LoVo (cell line): Measurements from ENCODE around the gene KCNT1.

Source experiments
- DNase-seq: peaks from one replicate; pipeline ENCODE4 v3.0.0-alpha.2; 2016; ENCODE audit warnings: low spot score

Gene KCNT1

DNA sequence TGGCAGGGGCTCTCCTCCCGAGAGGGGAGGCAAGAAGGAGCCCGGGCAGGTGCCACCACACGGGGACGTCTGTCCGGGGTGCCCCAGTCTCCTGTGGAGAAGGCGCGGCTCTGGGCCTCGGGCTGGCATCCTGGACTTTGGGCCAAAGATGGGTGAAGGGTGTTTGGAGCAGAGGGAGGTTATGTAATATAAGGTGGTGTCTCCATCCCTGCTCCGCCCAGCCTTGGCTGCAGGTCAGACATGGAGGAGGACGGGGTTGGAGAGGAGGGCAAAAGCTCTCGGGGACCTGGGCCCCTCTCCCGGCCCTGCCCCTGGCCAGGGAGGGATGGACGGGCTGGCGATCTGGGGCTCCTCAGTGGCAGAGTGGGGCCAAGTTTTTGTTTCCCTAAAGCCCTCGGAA is 1.5 kb upstream of the KCNT1 start:
- DNase-seq = no peak

DNA sequence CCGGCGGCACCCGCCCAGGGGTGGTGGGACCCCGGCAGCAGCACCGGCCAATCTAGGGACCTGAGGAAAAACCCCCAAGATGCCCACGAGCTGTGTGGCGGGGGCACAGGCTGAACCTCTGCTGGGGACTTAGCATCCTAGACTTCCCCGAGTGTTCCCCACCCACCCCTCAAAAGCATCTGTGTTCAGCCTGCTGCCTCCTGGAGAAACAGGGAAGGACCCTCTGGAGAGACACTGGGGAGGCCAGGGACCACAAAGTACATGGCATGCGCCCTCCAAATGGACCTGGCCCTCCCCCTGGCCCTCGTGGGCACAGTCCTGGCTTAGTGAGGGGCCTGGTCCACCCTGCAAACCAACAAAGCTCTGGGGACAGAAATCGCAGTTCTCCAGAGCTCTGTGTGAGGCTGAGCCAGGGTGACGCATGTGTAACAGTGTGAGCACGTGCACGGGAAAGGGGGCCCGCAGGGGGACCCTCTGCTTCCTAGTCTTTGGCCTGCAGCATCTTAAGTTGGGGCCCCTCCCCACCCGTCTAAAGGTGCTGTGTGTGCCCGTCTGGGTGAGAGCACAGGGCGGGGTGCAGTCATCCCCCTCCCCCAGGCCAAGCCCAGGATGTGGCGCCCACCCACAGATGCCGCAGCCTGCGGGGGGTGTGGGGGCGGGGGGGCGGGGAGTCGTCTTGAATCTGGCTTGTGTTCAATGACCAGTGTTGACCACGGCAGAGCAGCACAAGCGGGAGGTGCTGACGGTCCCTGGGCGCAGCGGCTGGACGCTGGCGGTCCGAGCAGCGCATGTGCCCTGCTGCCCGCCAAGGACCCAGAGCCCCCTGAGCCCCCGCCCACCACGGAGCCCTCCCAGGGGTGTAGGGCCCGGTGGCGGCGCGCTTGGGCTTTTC is 672 bp upstream of the KCNT1 start:
- DNase-seq = no peak

DNA sequence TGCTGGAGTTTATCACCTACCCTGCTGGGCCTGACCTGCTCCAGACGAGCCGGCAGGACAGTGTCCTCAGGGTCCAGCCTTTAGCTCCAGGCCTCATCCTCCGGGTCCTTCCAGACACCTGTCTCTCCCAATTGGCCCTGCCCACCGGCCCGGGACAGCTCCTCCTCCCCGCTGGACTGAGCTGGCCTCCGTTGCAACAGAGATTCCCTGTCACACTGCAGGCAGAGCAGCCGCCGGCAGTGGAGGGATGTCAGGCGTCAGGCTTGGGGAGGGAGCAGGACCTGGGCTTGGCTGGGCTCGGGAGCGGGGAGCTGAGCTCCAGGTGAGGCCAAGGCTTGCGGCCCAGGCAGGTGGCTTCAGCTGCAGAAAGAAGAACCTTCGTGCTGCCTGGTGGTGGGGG is 1.7 kb downstream of the KCNT1 start:
- DNase-seq = no peak

DNA sequence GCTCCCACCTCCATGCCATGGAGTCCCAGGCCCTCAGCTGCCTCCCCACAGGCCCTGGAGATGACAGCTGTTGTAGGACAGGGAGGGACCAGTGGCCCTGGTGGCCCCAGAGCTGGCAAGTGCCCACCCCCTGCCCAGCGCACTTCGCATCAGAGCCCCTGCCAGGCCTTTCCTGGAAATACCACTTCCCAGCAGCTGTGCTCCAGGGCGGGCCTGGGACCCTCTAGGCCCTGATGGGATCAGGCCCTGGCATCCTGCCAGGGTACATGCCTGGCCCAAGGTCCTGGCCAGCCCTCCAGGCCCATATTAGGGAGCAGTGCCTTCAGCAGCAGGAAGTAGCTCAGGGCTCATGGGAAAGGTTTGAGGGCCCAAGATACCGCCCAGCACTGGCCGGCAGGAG is 2.5 kb downstream of the KCNT1 start:
- DNase-seq = no peak

DNA sequence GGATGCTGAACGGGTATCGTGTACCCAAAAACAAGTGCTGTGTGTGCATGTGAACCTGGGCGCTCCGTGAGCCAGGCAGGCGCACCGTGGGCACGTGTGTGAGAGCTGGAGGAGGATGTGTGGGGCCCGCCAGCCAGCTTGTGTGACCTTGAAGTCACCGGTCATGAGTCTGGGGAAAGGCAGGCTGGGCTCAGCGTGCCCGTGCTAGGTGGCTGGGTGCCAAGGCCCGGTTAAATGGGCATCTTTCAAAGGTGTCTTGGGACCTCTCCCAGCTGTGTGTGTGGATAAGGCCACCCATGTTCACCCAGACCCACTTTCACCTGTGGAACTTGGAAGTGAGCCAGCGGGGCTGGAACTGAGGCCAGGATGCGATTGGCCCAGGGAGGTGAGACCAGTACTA is 3.4 kb downstream of the KCNT1 start:
- no peak for DNase-seq

DNA sequence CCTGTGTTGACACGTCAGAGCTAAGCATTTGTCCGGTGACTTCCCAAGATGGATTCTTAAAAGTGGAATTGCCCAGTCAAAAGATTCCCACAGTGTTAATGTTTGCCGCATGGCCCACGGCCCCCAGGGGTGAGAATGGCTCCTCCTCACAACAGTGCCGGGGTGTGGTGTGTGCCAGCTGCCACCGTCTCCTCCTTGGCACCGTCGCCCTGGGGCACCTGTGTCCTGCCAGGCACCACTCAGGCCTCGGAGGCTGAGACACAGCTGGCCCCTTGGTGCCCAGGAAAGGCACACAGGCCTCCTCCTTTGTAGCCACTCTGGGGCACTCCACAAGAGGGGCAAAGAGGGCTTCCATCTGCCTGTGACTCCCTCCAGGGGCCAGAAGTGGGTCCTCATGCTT is 4.3 kb downstream of the KCNT1 start:
- DNase-seq = no peak

DNA sequence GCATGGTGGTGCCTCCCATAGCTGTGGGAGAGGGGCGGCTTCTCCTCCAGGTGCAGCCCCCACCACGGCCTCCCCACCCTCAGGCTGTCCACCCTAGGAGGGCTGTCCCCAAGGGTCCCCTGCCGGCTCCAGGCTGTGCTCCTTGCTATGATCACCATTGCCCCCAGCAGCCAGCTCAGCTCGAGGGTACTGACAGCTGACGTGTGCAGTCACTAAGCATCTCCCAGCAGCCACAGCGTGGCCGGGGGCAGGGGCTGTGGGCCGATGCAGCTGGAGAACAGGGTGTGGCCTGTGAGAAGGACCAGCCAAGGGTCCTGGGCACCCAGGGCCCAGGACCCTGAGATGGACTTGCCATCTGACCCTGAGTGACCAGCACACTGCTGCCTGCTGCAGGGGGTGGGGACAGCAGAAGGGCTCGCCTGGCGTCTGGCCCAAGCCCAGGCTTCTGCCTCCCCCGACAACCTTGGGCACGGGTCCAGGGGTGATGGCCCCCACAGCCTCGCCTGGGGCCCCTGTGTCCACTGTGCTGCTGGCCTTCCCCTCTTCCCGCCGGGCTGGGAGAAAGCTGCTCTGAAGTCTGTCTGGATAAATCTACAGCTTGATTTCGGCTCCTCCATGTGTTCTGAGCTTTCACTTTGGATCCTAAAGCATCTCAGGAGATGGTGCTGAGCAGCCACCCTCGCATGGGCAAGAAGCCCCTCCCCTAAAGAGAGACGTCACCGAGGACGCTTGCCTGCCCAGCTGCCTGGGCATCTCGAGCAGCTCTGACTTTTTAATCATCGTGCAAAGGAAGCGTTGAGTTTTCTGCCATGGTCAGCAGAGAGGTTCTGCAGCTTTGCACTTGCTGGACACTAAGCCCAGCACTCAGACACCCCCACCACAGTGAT is 5.5 kb downstream of the KCNT1 start:
- no peak for DNase-seq

DNA sequence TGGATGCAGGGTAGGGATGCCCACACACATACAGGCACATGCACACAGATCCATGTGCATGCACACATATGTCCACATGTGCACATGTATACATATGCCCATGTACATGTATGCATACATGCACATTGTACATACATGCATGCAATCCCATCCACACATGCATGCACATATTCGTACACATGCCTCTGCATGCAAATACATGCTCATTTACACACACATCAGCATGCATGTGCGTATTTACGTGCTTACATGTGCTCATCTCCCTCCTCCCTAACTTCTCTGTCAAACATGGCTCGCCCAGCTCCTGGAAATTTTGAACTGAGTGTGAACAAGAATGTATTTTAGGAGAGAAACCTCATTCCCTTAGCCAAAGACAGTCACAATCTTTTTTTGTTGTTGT is 6.2 kb downstream of the KCNT1 start:
- DNase-seq = no peak

DNA sequence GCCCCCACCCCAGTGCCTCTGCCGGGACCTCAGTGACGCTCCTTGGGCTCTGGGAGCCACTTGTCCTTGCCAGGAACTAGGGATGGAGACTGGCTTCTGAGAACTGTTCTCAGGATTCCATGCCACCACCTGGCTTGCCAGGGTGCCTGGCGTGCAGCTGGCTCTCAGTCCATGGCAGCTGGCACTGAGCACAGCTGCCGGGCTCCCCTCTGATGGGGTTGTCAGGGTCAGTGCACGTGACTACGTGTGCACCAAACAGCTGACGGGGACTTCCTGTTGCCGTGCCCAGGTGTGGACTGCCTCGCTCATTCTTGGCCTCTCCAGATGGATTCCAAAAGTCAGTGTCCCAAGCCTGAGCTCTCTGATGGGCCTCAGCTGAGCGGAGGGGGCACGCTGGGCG is 9.4 kb downstream of the KCNT1 start:
- no peak for DNase-seq

DNA sequence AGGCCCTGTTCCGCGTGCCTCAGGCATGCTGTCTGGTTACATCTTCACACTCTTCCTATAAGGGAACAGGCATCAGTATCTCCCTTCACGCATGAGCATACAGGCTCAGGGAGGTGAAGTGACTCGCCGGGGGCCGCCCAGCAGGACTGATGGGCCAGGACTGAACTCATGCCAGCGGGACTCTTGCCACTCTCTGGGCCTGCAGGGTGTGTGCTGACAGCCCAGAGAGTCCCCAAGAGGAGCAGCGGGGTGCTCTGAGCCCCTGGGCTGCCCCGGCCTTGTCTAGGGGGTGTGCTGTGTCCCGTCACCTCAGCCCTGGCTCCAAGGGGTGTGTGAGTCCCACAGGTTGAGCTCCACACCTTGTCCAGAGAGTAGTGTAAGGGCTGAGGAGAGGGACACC is 9.9 kb downstream of the KCNT1 start:
- DNase-seq = no peak

DNA sequence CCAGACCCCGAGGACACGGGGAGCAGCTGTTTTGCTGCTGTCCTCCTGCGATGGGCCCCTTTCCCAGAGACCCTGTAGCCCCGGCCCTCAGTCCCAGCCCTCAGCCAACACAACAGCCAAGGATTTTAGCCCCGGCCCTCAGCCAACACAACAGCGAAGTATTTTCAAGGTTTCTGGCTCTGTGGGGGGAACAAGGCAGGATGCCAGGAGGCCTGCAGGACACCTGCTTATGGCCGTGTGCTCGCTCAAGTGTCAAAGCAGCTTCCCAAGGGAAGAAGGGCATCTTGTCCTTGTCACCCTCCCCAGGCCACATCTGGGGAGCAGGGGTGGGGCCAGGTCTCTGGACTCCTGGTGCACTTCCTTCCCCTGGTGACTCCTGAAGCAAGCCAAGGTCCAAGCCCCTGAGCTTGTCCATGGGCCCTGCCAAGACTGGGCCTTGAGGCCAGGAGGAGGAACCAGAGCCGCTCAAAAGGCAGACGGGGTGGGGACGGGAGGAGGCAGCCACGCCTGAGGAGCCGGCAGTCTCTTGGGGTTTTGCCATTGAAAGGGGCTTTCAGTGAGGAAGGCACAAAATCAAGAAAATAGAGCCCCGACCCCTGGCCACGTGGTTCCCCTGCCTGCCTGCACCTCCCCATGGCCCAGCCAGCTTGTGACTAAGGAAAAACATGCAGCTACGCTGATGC is 10.8 kb downstream of the KCNT1 start:
- DNase-seq = no peak

DNA sequence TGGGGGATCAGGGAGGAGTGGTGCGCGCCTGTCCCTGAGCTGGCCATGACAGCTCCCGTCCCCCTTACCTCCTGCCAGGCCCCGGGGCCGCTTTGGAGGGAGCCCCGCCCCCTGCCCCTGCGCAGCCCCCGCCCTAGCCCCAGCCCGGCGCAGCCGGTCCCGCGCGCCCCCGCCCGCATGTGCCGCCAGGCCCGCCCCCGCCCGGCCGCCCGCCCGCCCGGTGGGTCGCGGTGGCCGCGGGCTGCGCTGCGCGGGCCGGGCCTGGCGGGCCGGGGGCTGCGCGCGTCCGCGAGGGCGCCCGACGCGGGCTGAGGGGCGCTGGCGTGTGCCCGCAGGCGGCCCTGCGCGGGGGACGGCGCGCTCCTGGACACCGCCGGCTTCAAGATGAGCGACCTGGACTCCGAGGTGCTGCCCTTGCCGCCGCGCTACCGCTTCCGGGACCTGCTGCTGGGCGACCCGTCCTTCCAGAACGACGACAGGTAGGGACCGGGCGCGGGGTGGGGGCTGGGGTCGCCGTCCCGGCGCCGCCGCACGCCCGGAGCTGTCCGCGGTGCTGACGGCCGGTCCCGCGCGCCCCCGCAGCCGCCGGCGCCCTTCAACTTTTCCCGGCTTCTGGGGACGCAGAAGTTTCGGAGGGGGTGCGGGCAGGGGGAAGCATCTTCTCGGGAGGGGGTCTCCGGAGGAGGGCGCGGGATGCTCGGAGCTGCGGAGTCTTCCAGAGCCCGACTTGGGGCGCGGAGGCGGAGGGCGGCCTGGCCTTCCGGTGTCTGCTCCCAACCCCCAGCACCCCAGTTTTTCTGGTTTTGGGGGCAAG is 12.5 kb downstream of the KCNT1 start:
- DNase-seq = no peak

DNA sequence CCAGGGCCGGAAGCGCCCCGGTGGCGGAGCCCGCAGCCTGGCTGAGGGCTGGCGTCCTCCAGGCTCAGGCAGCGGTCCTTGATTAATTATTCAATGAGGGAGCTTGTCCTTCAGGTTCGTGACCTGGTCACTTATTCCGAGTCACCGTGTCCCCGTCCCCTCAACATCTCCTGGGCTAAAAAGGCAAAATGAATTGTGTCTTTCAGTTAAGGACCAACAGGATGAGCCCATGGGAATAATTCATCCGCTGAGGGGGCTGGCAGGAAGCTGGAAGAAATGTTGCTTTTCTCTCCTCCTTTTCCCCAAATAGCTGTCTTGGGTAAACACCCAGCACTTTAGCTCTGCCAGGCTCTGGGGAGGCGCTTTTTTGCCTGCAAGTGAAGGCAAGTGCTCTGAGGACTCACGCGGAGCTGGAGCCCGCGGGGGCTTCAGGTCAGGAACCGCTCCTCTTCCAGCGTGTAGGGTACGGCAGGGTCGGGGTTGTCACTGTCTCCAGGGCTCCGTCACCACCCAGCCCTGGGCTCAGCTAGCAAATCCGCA is 13.1 kb downstream of the KCNT1 start:
- no peak for DNase-seq

DNA sequence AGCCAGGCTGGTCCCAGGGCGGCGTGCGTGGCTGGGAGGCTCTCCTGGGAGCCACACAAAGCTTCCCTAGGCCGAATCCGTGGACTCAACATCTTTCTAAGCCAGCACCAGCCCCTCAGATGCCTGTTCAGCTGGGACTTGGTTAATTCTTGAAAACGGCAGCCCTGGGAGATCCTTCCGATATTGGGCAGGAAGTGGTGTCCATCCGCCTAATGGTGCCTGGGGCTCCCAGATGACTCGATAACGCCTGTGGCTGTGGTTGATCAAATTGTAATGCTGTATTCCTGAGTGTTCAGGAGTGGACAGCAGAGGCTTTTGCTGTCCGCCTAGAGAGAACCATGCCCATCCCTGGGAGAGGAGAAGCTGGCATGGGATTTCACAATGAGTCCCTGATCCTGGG is 14.1 kb downstream of the KCNT1 start:
- no peak for DNase-seq

DNA sequence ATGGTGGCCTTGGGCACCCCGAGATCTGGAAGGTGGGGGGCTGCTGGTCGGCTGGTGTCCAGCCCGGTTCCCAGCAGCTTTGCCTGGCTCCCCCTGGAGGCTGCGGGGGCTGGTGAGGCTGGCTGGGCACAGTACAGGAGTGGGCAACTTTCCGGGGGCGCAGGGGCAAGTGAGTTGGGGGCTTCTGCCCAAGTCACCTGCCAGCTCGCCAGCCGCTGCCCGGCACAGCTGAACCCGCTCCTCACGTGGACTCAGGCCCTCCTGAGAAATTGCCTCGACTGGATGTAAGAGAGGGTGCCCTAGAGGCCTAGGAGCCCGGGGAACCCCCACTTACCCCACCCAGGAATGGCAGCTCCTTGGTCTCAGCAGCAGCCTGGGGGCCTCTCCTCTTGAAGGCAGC is 15.4 kb downstream of the KCNT1 start:
- DNase-seq = no peak

DNA sequence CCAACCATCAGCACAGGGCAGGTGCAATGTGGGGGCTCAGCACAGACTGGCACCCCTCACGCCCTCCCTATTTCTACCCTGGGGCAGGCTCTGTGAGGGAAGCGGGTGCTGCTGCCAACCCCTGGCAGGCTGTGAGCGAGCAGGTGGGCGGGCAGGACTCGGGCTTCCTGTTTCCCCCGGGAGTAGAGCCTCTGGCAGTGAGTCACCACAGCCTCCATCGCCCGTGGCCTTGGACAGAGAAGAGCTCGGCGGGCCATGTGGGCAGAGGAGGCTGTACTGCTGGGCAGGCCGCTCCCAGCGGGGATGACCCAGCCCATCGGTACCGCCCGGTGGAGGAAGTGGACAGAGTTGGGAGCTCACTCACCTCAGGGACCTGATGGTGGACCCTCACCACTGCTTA is 16.6 kb downstream of the KCNT1 start:
- DNase-seq = no peak

DNA sequence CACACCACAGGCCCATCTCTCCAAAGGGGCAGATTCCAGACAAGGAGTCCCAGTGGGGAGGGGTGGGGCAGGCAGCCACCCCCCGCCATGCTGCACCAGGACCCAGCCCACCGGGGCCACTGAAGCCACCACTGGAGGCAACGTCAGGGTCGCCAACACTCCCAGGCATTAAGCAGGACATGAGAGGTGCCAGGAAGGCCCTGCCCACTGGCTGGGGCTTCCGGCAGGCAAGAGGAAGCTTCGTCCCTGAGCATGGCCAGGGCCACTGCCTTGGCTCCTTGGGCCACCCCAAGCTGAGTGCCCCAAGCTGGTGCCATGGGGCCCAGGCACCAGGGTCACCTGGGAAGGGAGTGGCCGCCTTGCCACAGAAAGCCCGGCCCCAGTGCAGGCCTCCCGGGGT is 17.5 kb downstream of the KCNT1 start:
- DNase-seq = no peak

DNA sequence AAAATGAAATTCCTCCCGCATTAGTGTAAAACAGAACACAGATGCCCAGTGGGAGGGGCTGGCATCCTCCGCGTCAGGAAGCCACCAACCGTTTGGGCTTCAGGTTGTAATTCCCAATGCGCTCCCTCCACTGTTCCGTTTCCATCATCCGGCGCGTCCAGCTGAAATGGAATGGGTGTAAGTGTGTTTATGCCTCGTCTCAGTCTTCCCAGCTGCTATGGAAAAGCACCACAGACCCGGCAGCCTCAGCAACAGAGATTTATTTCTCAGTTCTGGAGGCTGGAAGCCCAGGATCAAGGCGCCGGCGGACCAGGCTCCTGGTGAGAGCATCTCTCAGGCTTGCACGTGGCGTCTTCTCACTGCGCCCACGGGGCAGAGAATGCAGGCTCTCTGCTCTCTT is 20.4 kb downstream of the KCNT1 start:
- no peak for DNase-seq

DNA sequence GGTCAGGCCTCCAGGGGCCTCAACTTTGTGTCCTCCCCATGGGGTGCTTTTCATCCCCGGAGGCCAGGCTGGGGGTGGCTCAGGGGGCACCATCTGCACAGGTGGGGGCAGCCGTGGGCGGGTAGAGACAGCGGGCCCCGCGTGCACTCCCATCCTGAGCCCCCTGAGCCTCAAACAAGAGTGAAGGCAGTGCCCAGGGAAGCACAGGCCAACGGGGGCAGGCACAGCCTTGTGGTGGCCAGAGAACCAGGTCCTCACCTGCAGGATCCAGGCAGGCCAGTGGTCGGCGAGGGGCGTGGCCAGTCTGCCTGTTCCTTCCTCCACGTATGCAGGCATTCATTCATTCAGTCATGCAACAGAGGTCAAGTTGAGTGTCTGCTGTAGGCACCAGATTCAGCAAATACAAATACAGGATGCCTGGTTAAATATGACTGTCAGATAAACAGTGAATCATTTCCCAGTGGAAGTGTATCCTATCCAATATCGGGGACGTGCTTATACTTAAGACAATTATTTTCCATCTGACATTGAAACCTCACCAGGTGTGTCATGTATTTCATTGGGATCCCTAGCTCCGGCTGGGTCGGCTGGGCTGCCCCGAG is 22.3 kb downstream of the KCNT1 start:
- no peak for DNase-seq

DNA sequence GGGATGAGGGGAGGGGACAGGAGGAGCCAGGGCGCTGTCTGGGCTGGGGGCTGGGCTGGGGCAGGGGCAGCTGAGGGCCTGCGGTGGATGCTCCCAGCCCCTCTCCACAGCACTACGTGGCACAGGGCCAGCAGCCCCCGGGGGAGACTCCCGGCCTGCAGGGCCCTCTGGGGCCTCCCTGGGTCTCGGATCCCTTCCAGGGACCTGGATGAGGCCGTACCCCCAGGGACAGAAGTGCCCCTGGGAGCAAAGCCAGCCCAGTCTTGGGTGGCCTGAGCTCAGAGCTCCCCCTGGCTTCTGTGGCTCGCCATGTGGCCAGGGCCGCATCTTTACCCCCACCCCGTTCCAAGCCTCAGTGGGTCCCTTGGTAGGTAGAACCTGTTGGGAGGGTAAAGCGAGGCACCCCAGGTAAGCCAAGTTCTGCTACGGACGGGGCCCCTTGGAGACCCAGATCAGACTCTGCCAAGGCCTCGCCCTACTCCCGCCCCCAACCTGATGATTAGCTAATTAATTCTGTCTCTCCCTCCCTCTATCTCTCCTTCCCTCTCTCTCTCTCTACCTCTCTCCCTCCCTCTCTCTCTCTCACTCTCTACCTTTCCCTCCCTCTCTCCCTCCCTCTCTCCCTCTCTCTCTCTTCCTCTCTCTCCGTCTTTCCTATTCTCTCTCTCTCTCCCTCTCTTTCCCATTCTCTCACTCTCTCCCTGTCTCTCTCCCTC is 24.3 kb downstream of the KCNT1 start:
- no peak for DNase-seq
